ENCODE measurements around the gene TRERF1.
"Not testable (repeated sequence)": the region's sequence is repeated elsewhere in the genome, so short reads cannot be mapped to it uniquely, and the experiment has no call there.

Gene TRERF1

GRCh38 chr6:42204768-42205282 is 246.9 kb downstream of the TRERF1 start:
- no peak for DNase-seq (ENCODE audit: extremely low read depth in 1 of 2, low read depth in 1 of 2)

- DNase-seq (ENCODE audit: extremely low read depth in 1 of 2, low read depth in 1 of 2), result no peak
Measured at GRCh38 chr6:42203183-42203582, 248.5 kb downstream of the TRERF1 start.

- DNase-seq (ENCODE audit: extremely low read depth in 1 of 2, low read depth in 1 of 2), result not testable (repeated sequence)
Measured at GRCh38 chr6:42202131-42202915, 249.4 kb downstream of the TRERF1 start.

- no peak for DNase-seq (ENCODE audit: extremely low read depth in 1 of 2, low read depth in 1 of 2)
Measured at GRCh38 chr6:42201382-42201781, 250.3 kb downstream of the TRERF1 start.

- no peak for DNase-seq (ENCODE audit: extremely low read depth in 1 of 2, low read depth in 1 of 2)
Measured at GRCh38 chr6:42200035-42200434, 251.7 kb downstream of the TRERF1 start.

GRCh38 chr6:42199106-42199981 is 252.4 kb downstream of the TRERF1 start:
- no peak for DNase-seq (ENCODE audit: extremely low read depth in 1 of 2, low read depth in 1 of 2)

GRCh38 chr6:42197555-42198362 is 254.0 kb downstream of the TRERF1 start:
- no peak for DNase-seq (ENCODE audit: extremely low read depth in 1 of 2, low read depth in 1 of 2)

- no peak for DNase-seq (ENCODE audit: extremely low read depth in 1 of 2, low read depth in 1 of 2)
Measured at GRCh38 chr6:42195415-42195814, 256.3 kb downstream of the TRERF1 start.

- no peak for DNase-seq (ENCODE audit: extremely low read depth in 1 of 2, low read depth in 1 of 2)
Measured at GRCh38 chr6:42194056-42194455, 257.7 kb downstream of the TRERF1 start.

- DNase-seq (ENCODE audit: extremely low read depth in 1 of 2, low read depth in 1 of 2), result no peak
Measured at GRCh38 chr6:42193491-42193894, 258.2 kb downstream of the TRERF1 start.

GRCh38 chr6:42192385-42192784 is 259.3 kb downstream of the TRERF1 start:
- not testable (repeated sequence) for DNase-seq (ENCODE audit: extremely low read depth in 1 of 2, low read depth in 1 of 2)

- no peak for DNase-seq (ENCODE audit: extremely low read depth in 1 of 2, low read depth in 1 of 2)
Measured at GRCh38 chr6:42190554-42191183, 261.1 kb downstream of the TRERF1 start.

GRCh38 chr6:42188406-42188805 is 263.3 kb downstream of the TRERF1 start:
- no peak for DNase-seq (ENCODE audit: extremely low read depth in 1 of 2, low read depth in 1 of 2)

GRCh38 chr6:42185597-42185996 is 266.1 kb downstream of the TRERF1 start:
- DNase-seq (ENCODE audit: extremely low read depth in 1 of 2, low read depth in 1 of 2), result no peak

- DNase-seq (ENCODE audit: extremely low read depth in 1 of 2, low read depth in 1 of 2), result no peak
Measured at GRCh38 chr6:42184475-42184874, 267.3 kb downstream of the TRERF1 start.

GRCh38 chr6:42182101-42182500 is 269.6 kb downstream of the TRERF1 start:
- no peak for DNase-seq (ENCODE audit: extremely low read depth in 1 of 2, low read depth in 1 of 2)

- DNase-seq (ENCODE audit: extremely low read depth in 1 of 2, low read depth in 1 of 2), result peak in 1 of 2 donors; percentile 29
Measured at GRCh38 chr6:42179945-42180313, 271.8 kb downstream of the TRERF1 start.

GRCh38 chr6:42179261-42179944 is 272.3 kb downstream of the TRERF1 start:
- no peak for DNase-seq (ENCODE audit: extremely low read depth in 1 of 2, low read depth in 1 of 2)

- DNase-seq (ENCODE audit: extremely low read depth in 1 of 2, low read depth in 1 of 2), result no peak
Measured at GRCh38 chr6:42177514-42178364, 274.0 kb downstream of the TRERF1 start.

Data from stimulated activated CD8-positive, alpha-beta memory T cell treated with anti-CD3 and anti-CD28 coated beads, Interleukin-7, amount 100 ng/mL, for 48 hours (primary cell).